NOMO-1 (cell line): ENCODE measurements around the gene SEMA5A.

Source experiments
- DNase-seq, 2 experiments: peaks; one replicate each; lab custom pipeline; 2025; ENCODE audit not compliant: unreplicated experiment in 2 of 2; lab: John Stamatoyannopoulos, UW

Gene SEMA5A

DNA sequence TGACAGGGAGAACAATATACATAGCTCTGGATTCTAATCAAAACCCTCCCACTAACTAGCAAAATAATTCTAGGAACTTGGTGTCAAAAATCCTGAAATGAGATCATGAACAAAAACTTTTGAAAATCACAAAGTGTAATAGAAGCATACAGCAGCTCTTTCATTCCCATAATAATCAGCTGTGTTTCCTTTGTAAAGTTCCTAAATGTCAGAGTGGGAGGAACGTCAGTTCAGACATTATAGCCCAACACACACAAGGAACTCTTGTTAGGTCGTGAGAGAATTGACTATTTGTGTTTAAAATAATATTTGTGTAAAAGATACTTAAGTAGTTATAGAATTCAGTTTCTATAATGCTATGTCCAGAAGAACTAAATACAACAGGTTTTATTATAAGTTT, 312.8 kb downstream of the SEMA5A start:
- no peak for DNase-seq

DNA sequence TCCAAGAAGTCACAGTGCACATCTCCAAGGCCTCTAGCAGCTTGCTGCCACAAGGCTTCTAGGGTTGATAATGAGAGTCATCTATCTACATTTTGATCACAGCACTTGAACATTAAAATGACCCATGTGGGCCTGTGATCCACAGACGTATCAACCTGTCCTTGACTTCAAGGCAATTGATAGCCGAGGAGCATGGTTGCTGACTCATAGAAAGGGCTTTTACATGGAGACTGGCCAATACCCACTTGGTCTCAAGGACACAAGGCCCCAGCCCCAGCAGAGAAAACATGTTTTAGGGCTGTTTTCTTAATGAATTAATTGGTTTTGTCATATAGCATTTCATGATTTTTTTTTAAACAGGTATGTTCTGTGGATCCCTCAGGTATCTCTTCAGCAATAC, 314.0 kb downstream of the SEMA5A start:
- DNase-seq, result no peak

DNA sequence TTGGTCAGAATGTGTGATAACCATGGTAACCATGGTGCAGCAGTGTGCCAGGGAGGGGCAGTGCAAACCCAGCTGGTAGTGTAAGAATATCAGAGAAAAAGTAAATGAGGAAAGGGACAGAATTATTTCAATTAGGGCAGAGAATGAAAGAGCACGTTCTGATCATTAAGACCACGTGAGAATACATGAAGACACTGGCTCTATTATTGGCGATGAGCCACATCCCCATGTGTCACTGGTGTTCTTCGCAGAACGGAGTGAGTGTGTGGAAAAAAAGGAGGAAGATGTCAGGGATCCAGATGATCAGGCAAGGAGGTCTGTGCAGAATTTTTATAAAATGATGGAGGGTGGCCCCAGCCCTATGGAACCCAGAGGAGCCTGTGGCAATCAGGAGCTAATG, 315.5 kb downstream of the SEMA5A start:
- DNase-seq, result no peak

DNA sequence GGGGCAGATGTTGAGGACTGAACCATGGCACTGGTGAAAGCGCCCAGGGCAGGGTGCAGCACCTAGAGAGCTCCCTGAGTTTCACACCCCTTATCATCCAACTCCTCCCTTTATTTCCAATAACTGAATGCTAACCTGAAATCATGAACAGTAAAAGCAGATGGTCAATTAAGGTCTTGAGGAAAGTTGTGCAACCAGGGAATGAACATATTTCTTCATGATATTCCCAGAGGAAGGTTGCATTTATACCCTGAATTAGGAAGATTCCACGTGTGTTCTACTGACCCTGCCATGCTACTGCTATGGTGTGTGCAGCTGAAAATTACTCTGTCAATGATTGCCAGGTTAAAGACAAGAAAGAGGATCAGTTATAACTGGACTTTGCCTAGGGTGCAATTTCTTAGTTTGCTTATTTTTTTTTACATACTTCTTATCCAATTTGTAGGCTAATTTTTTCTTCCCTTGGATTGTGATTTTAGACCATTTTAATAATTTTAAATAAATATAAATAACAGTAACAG, 319.8 kb downstream of the SEMA5A start:
- DNase-seq, result no peak

DNA sequence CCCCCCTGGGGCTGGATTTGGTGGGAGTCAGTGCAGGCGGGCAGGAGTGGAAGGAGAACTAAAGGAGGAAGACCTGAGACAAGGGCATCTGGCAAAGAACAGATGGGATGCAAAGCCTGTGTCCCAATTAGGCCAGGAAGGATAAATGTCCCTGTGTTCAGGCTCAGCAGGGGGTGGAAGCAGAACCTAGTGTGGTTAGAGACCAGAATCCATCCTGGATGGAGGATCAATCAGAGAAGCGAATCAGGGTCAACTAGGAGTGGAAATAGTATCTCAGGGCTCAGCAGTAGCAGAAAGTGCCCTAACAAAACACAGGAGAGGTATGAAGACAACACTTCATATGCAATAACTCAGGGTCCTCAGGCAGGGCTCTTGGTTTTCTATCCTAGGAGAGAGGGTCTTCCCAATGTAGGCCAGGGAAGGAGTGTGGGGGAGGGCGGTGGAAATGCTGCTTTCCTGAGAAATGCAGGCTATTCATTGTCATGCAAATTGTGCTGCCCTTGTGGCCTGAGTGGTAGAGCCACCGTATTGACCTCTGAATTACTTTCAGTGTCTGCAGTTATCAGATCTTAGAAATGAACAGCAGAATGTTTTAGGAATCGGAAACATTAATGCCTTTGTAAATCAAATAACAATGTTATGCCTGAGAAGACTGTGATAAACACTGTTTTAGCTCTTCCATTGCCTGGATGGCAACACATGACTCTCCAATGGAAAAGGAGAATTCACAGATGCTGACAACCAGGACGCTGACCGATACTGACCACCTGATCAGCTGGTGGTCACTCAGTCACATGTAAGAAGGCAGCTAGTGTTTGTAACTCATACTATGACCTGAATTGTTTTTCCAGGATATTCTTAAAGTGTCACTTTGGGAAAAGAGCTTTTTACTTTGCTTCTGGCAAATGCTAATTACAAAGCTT, 323.6 kb downstream of the SEMA5A start:
- DNase-seq, result no peak

DNA sequence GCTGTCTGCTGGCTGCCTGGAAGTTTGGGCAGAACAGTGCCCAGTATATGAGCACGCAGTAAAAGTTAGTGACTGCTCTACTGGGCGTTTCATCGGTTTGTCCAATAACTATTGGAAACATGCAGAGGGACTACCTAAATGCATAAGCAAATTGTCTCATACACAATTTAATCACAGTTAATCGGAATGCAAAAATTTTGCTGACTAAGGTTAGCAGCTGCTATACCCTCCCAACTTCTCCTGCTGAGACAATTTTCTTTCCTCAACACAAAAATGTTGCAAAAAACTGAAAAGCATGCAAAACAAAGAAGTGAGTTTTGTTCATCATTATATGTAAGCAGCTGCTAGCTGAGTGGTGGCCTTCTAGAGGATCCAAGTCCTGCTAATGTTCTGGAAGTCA, 327.5 kb downstream of the SEMA5A start:
- DNase-seq, result no peak

DNA sequence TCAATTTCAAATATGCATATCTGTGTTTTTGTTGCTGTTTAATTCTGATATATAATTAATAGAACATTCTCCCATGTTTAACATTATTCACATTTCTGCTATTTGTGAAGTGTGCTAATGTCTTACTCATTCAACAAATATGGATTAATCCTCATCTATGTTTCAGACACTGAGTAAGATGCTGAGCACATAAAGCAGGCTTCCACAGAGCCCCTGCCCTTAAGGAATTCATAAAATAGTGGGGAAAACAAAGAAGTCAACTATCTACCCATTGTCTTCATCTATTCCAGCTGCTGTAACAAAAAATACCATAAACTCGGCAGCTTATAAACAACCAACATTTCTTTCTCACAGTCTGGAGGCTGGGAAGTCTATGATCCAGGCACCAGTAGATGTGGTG, 333.3 kb downstream of the SEMA5A start:
- DNase-seq, result no peak

DNA sequence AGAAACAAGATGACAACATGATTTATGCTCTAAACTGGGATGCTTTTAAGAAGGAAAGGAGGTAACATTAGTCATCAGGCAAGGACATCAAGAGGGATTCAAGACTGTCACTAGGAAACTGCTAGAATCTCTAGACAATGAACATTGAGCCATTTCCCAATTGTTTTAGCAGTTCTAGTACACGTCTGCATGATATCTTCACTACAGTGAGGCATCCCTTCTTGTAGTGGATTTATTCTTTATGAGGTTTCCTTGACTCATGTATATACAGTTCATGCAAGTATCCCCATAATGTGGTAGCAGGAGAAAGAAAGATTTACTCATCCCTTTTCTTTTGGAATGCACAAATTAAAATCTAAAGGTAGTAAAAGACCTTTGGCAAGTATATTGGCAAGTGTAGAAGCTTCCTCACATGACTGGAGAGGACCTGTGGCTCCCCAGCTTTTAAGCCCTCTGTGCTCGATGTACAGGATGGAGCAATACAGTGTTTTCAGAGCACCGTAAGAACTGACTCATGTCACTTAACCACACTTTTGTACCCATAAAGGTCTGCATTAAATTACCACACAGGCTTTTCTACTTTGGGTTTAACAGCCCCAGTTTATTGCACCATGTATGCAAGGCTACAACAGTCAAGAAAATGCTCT, 335.9 kb downstream of the SEMA5A start:
- no peak for DNase-seq

DNA sequence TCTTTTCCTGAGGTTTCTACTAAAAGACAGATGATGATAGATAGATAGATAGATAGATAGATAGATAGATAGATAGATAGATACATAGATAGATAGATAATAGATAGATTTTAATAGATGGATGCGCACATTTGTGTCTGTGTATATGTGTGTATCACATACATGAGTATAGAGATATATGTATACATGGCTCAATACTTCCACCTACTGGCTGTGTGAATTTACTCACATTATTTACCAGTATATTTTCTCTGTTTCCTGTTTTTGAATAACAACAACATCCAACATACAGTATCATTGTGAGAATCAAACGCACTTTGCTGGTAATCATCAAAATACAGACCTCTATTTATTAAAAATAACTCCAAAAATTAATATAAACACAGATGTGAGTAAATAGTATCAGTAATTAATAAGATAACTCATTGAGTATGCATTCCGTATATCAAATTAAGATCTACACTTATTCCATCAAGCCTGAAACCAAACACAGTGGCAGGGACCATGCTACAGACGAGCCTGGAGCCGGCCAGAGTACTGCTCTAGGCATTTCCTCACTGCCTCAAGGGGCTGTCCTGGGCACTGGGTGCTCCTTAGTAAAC, 338.0 kb downstream of the SEMA5A start:
- peak in 1 of 2 experiments; percentile 67 for DNase-seq

DNA sequence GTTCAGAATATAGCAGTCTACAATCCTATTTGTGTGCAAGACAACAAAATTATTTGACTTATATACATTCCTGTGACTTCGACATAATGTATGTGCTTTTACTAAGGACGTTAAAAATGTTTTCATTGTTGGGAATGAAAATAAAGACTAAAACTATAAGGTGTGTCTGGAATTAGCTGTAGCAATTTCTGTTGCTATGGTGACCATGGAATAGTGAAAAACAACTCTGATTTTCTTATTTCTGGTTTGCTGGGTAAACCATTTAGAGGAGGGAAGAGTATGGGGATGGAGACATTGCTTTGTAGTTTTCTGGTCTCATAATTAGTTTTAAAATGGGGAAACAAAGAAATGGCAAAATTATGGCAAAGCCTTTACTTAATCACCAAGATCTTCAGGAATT, 343.2 kb downstream of the SEMA5A start:
- DNase-seq, result no peak

DNA sequence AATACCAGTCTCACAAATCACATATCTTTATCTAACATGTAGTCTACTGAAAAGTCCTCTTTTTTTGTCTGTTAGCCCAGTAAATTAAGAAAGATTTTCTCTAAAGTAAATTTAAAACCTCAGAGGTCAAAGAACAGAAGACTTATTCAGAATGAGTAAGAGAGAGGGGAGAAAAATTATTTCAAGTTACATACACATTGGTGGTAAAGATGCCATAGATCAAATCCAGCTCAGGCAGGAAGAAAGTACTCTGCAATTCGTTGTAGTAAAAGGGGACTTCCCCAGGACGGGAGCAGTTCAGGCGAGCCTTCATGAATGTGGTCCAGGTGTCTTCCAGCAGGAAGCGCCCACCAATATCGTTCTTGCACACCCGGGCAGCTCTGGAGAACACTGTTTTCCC, 344.1 kb downstream of the SEMA5A start:
- DNase-seq, result no peak

DNA sequence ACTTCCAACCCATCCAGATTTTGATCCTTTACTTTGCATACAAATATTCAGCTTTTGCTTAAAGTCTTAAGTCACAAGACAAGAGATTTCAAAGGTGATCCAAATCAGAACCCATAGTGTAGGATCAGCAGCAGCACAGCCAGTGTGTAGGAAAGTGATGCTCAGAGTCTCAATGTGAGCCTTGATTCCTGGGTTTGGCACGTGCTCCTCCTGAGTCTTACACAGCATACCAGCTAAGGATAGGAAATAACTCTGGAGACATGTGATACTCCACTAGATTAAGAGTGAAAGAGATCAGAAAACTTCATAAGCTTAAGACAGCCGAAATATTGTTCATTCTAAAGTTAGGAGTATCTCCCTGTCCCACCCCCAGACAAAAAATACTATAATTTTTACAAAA, 344.9 kb downstream of the SEMA5A start:
- no peak for DNase-seq

DNA sequence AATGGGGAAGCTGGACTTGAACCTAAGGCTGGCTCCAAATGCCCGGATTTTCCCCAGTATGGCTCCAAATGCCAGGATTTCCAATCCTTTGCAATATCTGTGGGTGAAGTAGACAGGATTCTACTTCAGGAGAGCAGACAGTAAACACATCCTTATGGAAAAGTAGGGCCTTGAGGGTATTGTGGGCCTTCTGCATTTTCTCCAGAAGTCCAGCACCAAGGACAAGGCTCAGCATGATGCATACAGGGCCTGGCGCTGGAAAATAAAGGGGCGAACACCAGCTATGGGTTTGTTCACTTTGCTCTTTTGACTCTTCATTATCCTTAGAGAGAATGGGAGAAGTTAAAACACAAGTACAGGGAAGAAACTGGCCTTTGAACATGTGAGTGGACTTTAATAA, 347.5 kb downstream of the SEMA5A start:
- no peak for DNase-seq

DNA sequence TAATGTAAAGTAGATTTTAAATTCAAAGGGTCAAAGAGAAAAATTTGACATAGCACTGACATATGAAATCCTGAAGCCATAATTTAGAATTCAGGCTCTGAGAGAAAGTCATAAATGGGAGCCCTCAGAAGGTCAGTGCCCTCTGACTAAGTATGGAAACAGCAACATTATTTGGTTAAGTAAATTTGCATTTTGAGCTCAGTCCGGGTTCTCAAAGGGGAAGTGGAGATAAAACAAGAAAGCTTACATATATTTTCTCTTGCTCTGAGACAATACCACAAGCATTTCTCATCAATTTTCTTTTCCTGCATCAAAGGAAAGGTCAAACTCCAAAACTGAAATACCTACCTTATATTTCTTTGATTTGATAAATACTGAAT, 348.0 kb downstream of the SEMA5A start:
- DNase-seq, result peak in 1 of 2 experiments; percentile 2

DNA sequence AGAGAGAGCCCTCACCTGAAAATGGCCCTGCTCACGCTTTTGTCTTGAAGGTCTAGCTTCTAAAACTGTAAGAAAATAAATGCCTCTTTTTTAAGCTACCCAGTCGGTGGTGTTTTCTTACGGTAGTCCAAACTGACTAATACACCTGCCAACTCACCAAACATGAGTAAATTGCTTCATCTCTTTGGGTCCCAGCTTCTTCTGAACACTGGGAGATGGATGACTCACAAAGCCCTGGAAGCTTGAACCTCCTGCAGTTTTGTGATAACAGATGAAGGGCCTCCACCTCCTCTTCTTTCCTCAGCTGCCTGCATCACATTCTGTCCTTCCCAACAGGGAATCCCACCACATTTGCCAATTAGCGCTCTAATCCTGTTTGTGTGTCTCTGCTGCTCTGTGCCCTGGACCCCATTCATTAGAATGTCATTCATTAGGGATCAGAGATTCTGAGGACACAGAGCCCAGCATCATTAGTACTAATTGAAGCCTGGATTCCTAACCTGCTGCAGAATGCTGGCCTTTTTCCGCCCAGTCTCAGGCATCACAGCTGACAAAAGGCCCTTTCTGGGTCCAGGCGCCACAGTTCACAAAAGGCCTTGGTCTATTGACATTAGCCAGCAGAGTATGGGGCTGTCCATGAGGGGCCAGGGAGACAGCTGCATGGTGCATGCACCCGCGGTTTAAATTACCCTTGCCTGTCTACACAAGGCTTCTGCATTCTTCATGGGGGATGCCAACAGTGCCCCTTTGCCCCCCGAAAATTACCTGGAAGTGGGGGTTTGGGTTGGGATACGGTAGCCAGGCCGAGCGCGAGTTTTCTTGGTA, 349.3 kb downstream of the SEMA5A start:
- no peak for DNase-seq

DNA sequence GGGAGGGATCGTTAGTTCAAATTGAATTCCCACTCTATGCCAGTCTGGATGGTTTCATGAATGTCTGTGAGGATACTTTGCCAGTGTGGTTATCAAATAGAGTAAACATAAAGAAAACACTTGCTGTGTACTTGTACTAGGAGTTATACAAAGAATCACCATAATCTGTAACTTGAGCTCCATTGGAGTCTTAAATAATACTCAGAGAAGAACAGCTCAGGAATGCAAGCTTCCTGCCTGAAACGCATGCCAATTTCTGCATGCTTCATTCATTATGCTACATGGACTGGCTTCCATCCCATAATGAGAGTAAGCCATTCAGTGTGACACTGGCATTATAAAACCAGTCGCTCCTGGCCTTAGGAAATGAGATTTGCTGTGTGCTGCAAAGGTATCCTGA, 351.4 kb downstream of the SEMA5A start:
- DNase-seq, result no peak

DNA sequence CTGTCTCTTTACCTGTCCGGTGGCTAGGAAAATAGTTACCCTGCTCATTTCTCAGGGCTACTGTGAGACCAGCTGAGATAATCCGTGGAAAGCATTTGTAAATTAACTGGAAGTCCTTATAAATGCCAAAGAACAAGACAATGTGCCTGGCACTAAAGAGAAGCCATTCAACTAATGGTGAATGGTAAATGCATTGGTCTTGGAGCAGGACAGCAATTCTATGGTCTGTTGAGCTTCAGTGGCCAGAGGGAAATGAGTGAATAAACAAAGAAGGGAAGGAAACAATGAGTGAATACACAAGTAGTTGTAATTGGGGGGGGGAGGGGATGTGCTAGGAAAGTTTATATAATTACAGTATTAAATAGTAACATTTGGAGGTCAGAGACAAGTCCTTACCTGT, 353.6 kb downstream of the SEMA5A start:
- DNase-seq, result no peak

DNA sequence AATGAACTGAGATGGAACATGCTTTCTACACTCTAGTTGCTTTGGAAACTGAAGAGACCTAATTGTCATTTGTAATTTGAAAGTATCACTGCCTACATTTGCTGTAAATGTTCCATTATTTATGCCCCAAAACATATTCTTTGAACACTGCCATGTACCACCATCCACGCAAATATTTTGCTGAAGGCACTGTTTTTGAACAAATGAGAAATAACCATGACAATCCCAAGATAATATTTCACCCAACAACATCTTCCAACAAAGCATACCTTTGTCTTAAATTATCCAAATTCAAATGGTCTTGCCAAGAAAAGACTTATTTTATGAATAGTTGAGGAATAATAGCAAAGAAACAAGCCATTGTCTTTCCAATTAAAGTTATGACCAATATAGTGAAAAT, 356.2 kb downstream of the SEMA5A start:
- DNase-seq, result no peak

DNA sequence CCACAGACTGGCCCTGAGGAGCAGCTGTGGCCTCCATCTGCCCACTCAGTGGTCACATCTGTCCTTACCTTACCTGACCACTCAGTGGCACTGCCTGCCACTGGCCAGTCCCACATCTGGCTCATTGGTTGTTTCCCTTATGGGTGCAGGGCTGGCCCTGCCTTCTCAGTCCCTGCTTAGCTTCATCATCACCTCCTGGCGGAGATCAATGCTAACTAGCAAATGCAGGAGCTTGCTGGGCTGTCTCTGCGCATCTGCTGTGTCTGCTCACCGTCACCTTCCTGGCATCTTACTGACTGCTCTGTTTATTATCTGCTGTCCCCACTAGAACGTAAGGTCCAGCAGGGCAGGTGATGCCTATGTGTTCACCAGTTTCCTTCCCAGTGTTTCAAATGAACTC, 356.9 kb downstream of the SEMA5A start:
- no peak for DNase-seq

DNA sequence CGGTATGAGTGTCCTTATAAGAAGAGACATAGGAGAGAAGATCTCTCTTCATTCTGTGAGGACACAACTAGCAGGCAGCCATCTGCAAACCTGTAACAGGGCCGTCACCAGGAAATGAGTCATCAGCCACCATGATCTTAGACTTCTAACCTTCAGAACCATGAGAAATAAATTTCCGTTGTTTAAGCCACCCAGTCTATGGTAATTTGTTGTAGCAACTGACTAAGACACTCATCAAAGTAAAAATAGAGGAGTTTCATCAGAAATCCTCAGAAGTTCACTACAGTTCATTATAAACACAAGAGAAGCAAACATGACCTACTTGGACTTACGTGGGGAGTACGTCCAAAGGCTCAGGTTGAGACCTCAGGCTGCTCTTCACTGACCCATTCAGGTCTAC, 357.7 kb downstream of the SEMA5A start:
- no peak for DNase-seq

DNA sequence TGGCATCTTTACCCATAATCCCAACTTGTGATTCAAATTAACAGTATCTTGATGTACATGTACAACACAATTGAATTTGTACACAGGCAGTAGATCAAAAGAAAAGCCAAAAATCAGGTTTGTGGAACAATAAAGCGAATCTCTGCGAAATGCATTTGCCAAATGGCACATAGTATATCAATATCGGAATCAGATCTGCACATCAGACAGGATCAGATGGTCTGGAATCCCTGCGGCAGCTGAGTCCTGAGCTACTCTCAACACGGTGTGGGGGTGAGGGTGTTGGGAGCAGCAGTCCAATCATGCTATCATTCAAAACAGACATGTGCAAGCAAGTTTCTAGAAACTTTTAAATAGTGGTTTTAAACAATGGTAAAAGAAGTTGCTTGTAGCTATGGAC, 358.3 kb downstream of the SEMA5A start:
- DNase-seq, result no peak
